GM18951 (cell line): Measurements from ENCODE around the gene DDX4.

Source experiments
- POLR2A ChIP-seq: IDR thresholded peaks from 4 replicates; pipeline ENCODE4 v1.6.1; 2011; ENCODE audit warnings: mild to moderate bottlenecking; ENCODE audit not compliant: insufficient read length, insufficient read depth; ENCODE audit errors: extremely low read depth
- in situ Hi-C: fragments of 300-500 bp; cut with MboI; formaldehyde crosslinking; loops from one replicate; pipeline ENCODE4 v1.12.0; 2022; ENCODE audit warnings: low sequenced_read_pairs, mixed read lengths, inconsistent platforms; ENCODE audit not compliant: unreplicated experiment

DDX4 gene

GRCh38 chr5:55737793-55738192 lies at the start of gene DDX4:
Gene DDX4, plus strand, starts transcription at chr5:55738061. Its CDS starts 903 bp downstream, at chr5:55738964.
- no peak for TF ChIP-seq POLR2A
- in situ Hi-C loops: no loop called here

GRCh38 chr5:55691265-55692105 lies 46.4 kb upstream of the DDX4 start:
- in situ Hi-C loops: loop anchor here (25.0 kb wide), 1 partner anchor 379 kb away; the partner anchor contains the start of genes DHX29 and MTREX
- TF ChIP-seq POLR2A: no peak

- in situ Hi-C loops: loop anchor here (25.0 kb wide), 1 partner anchor 380 kb away; the partner anchor contains the start of genes DHX29 and MTREX
- TF ChIP-seq POLR2A: no peak
Measured at GRCh38 chr5:55692106-55692417, 45.8 kb upstream of the DDX4 start.

GRCh38 chr5:55692509-55692908 lies 45.4 kb upstream of the DDX4 start:
- in situ Hi-C loops: loop anchor here (25.0 kb wide), 1 partner anchor 380 kb away; the partner anchor contains the start of genes DHX29 and MTREX
- no peak for TF ChIP-seq POLR2A

GRCh38 chr5:55694152-55694830 lies 43.6 kb upstream of the DDX4 start:
- in situ Hi-C loops: loop anchor here (25.0 kb wide), 1 partner anchor 382 kb away; the partner anchor contains the start of genes DHX29 and MTREX
- no peak for TF ChIP-seq POLR2A

GRCh38 chr5:55696704-55697103 lies 41.2 kb upstream of the DDX4 start:
- in situ Hi-C loops: loop anchor here (25.0 kb wide), 1 partner anchor 384 kb away; the partner anchor contains the start of genes DHX29 and MTREX

GRCh38 chr5:55699041-55699688 lies 38.7 kb upstream of the DDX4 start:
- no peak for TF ChIP-seq POLR2A
- in situ Hi-C loops: loop anchor here (25.0 kb wide), 1 partner anchor 387 kb away; the partner anchor contains the start of genes DHX29 and MTREX

GRCh38 chr5:55700745-55701144 lies 37.1 kb upstream of the DDX4 start:
- TF ChIP-seq POLR2A: no peak
- in situ Hi-C loops: loop anchor here (10.0 kb wide), 1 partner anchor 526 kb away; the partner anchor contains the start of gene CDC20B

- no peak for TF ChIP-seq POLR2A
- in situ Hi-C loops: loop anchor here (10.0 kb wide), 1 partner anchor 527 kb away; the partner anchor contains the start of gene CDC20B
Measured at GRCh38 chr5:55701462-55702103, 36.3 kb upstream of the DDX4 start.

- in situ Hi-C loops: loop anchor here (10.0 kb wide), 1 partner anchor 528 kb away; the partner anchor contains the start of gene CDC20B
- no peak for TF ChIP-seq POLR2A
Measured at GRCh38 chr5:55702598-55703345, 35.1 kb upstream of the DDX4 start.

- in situ Hi-C loops: loop anchor here (10.0 kb wide), 1 partner anchor 531 kb away; the partner anchor contains the start of gene CDC20B
- TF ChIP-seq POLR2A: no peak
Measured at GRCh38 chr5:55706230-55706629, 31.6 kb upstream of the DDX4 start.

GRCh38 chr5:55708732-55709131 lies 29.1 kb upstream of the DDX4 start:
- in situ Hi-C loops: loop anchor here (10.0 kb wide), 1 partner anchor 534 kb away; the partner anchor contains the start of gene CDC20B
- TF ChIP-seq POLR2A: no peak
